ENCODE results near the gene RPS3. TPM values are rescaled to one million over a fixed set of nuclear protein-coding genes. Genes with fewer than 3 reads are reported as not detected.
"Not testable (repeated sequence)": the region's sequence is repeated elsewhere in the genome, so short reads cannot be mapped to it uniquely, and the experiment has no call there.

Gene RPS3
- polyA plus RNA-seq, 5 donors, result 3,079 to 3,630 (median 3,579) TPM

GRCh38 chr11:75371949-75372876 is 27.1 kb upstream of the RPS3 start:
- DNase-seq, result no peak

- DNase-seq, result no peak
These were observed 26.1 kb upstream of the RPS3 start for GRCh38 chr11:75373201-75373600.

GRCh38 chr11:75374646-75375045 is 24.7 kb upstream of the RPS3 start:
- no peak for DNase-seq

GRCh38 chr11:75375626-75376025 is 23.7 kb upstream of the RPS3 start:
- no peak for DNase-seq

GRCh38 chr11:75376175-75376574 is 23.1 kb upstream of the RPS3 start:
- DNase-seq, result no peak

DNA sequence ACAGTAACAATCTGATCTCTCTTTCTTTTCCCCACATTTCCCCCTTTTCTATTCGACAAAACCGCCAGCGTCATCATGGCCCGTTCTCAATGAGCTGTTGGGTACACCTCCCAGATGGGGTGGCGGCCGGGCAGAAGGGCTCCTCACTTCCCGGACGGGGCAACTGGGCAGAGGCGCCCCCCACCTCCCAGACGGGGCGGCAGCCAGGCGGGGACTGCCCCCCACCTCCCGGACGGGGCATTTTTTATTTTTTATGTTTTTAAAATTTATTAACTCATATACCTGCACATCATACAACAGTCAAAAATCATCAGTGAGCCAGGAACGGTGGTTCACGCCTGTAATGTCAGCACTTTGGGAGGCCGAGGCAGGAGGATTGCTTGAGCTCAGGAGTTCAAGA is 20.5 kb upstream of the RPS3 start:
- not testable (repeated sequence) for DNase-seq

DNA sequence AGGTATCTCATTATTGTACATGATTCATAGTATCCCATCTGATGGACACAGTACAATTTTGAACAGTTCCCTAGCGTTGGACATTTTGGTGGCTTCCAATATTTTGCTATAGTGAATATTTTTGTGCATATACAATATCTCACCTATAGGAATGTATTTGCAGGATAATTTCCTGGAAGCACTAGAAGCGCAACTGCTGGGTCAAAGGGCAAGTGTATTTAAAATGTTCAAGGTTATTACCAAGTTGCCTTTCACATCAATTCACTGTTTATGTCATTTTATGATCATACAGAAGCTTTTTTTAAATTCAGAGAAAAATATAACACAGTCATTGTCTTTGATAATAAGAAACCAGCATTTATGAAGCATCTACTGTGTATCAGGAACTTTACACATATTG is 19.1 kb upstream of the RPS3 start:
- DNase-seq, result no peak

GRCh38 chr11:75380716-75381420 is 18.4 kb upstream of the RPS3 start:
- DNase-seq, result no peak

DNA sequence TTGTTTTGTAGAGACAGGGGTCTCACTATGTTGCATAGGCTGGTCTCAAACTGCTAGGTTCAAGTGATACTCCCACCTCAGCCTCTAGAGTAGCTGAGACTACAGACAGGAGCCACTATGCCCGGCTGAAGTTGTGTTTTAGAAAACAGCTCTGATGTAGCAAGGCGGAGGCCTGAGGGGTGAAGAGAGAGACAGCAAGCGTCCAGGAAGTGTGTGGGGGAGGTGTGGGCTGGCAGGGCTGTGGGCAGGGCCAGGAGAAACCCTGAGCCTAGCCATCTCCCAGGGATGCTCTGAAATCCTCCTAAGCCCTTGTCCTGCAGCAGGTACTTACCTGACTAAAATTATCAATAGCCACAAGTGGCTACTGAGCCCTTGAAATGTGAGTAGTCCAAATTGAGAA is 16.1 kb upstream of the RPS3 start:
- DNase-seq, result no peak

- DNase-seq, result peak; percentile 68 to 76
These were observed 14.8 kb upstream of the RPS3 start for GRCh38 chr11:75384438-75385080.

- DNase-seq, result no peak
These were observed 12.2 kb upstream of the RPS3 start for GRCh38 chr11:75386942-75387630.

DNA sequence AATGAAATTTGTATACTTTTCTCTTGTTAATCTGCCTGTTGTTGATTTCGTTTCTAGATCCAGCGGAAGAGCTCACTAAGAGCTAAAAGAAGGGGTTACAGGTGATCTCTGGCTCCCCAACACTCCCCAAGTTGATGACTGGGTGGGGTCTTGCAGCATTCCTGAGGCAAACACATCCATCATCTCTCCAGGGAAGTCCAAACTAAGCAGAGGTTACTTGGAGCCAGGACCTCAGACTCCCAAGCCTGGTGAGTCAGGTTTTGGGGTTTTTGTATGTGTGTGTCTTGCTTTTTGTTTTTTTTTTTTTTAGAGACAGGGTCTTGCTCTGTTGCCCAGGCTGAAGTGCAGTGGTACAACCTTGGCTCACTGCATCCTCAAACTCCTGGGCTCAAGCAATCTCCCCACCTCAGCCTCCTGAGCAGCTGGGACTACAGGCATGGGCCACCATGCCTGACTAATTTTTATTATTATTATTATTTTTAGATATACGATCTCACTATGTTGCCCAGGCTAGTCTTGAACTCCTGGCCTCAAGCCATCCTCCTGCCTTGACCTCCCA is 11.5 kb upstream of the RPS3 start:
- DNase-seq, result no peak

- peak; percentile 59 to 66 for DNase-seq
These were observed 10.7 kb upstream of the RPS3 start for GRCh38 chr11:75388386-75389275.

GRCh38 chr11:75389276-75389605 is 10.1 kb upstream of the RPS3 start:
- no peak for DNase-seq

DNA sequence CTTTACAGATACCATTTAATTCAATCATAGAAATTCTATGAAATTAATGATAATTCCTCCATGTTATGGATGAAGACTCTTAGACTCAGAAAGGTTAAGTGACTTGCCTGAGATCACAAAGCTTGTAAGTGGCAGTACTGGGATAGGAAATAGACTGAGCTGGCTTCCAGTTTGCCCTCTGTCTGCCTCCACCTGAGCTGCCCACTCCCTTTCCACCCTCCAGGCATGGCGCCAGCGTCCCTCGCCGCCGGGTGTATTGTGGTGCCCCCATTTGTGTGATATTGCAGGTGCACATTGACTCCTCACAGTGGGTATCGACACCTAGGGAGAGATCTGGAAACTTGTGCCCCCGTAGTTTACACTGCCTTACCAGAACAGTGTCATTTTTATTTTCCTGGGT is 9.4 kb upstream of the RPS3 start:
- DNase-seq, result no peak

GRCh38 chr11:75394085-75394840 is 5.1 kb upstream of the RPS3 start:
- DNase-seq, result no peak

- no peak for DNase-seq
These were observed 412 bp upstream of the RPS3 start for GRCh38 chr11:75398906-75399305.

DNA sequence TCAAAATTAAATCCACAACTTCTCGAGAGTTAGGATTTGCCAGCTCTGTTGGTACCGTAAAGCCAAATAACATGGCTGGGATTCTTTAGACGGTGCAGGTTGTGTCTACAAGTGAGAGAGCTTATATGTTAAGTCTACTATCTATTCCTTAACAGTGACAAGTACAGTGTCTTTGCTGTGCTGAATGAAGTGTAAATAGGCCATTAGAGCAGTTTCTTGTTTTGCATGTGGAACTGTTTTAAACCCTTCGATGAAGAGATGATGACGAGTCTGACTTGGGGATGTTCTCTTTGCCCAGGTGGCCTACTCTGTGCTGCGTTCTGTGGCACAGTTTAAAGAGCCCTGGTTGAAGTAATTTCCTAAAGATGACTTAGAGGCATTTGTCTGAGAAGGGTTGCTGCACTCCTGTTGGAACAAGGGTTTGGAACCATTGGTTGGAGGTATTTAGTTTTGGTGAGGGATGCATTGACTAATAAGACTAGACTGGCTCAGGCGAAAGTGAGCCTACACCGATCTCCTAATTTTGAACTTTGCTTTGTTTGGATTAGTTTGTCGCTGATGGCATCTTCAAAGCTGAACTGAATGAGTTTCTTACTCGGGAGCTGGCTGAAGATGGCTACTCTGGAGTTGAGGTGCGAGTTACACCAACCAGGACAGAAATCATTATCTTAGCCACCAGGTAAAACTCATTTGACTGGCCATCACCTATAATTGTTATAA is 988 bp downstream of the RPS3 start:
- peak in 1 of 2 donors; percentile 11 for DNase-seq

Data from right lung (tissue), 5 donors.